GM18909 (cell line): ENCODE data around the gene GNG3.

Source experiments
- ATAC-seq: cut with Tn5 transposase; IDR thresholded peaks from one replicate; pipeline ENCODE4 v1.9.1; 2021; ENCODE audit warnings: mild to moderate bottlenecking; ENCODE audit not compliant: unreplicated experiment, poor library complexity

Gene GNG3

DNA sequence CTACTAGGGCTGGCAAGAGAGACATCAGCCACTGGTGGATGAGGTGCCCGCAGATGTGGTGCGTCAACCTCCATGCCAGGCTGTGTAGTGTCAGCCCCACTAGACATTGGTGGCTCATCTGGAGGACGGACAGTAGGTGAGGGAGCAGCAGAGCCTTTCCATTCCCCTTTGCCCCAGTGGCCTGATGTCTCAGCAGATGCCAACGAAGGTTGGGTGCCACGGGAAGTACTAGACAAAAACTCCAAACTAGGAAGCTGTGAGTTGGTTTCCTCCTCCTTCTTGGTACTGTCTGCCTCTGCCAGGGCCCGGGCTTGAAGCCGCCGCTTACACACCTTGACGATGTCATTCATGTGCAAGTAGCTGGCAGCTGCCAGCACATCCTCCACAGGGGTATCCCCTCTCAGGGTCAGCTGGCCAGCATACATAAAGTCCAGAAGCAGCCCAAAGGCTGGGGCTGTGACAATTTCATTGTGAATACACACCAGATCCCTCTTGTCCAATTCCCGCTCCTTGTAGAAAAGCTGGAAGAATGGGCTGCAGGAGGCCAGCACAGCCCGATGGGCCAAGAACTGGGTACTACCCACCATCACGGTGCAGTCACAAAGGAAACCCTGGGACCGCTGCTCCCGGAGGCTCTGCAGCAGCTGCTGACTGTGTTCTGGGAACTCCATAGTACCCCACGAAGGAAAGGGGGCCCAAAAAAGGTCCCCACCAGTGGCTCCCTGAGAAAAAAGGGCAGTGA, 45.7 kb downstream of the GNG3 start:
- ATAC-seq: no peak

DNA sequence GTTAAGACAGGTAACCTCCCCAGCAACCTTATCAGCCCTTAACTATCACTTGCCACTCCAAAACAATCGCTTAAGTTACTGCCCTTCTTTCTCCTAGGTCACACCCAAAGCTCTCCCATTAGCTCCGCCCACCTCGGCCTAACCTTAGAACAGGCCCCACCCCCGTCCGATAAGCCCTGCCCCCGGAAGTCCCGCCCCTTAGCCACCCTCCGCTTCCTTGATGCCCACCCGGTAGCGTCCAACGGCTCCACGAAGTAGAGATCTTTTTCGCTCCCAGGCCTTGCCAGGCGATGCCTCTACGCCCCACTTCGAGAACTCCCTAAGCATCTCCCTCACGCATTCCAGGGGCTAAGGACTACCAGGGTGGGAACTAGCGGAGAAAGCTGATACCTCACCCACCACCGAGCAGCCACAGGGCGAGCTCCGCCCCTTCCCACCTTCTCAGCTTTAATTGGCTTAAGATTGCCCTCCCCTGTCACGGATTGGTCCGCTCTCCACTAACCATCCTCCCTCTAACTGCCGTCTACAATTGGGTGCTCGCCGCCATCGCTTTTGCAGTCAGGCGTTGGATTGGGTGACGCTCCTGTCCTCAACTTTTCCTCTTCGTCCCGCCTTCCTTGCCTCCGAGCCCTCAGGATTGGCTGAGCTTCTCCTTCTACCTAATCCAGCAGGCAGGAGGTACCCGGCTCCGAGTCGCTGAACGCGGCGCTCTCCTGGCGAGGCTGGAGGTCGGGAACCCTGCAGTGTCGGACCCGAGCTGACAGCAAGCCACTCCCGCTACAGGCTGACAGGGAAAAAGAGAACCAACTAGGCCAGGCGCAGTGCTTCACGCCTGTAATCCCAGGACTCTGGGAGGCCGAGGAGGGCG, 46.5 kb downstream of the GNG3 start, which contains the start of gene ZBTB3:
TSS of gene ZBTB3 (minus strand) at position 425 of the 868 bp plus-strand sequence. CDS start 496 bp downstream, outside the sequence.
- ATAC-seq: peak; percentile 97

DNA sequence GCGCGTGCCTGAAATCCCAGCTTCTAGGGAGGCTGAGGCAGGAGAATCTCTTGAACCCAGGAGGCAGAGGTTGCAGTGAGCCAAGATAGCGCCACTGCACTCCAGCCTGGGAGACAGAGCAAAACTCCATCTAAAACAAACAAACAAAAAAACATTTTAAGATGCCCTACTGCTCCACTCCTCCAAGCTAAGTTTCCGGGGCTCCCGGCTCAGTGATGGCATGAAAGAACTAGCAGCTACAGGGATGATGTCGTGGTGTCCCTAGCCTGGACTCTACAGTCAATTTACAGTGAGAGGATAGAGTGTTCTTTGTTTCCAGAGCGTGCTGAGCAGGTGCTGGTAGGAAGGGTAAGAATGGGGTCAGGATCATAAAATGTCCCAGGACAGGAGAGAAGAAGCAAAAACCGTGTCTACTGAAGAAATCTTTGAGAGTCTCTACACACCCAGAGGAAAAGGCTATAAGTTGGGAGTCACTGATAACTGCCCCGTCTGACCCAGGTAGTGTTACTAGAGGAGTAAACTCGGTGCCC, 47.7 kb downstream of the GNG3 start:
- ATAC-seq: no peak

DNA sequence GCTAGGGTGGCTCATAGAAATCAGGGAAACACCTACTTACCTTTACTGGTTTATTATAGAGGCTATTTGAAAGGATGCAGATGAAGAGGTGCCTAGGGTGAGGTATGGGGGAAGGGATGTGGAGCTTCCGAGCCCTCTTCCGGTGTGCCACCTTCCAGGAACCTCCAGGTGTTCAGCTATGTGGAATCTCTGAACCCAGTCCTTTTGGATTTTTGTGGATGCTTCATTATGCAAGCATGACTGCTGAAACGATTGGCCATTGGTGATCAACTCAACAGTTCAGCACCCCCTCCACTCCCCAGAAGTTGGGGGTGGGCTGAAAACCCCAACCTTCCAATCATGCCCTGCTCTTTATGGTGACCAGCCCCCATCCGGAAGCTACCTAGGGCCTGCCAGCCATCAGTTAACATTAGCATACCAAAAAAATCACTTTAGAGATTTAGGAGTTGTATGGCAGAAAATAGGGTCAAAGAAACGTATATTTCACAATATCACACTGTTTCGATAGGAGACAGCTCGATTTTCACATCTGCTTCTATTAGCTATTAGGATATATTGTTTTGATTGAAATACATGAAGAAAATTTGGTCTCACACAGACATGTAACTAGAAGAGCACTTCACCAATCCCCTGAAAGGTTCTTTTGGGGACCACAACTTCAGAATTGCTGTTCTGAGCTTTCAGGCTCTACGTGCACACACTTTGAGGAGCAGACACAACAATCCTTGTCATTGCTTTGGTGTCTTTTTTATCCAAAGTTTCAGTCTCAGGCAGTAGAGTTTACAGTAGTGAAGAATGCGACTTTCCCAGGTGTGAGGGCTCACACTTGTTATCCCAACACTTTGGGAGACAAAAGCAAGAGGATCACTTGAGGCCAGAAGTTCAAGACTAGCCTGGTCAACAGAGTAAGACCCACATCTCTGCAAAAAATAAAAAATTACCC, 50.6 kb downstream of the GNG3 start:
- no peak for ATAC-seq
